Neural cell (in vitro differentiated cells): ENCODE results near the gene CTNNA1. TPM values are rescaled to one million over a fixed set of nuclear protein-coding genes. Genes with fewer than 3 reads are reported as not detected.

Source experiments
- H2AFZ ChIP-seq: fragments of 200-600, 300-800 bp; sonication (generic), shearing (Covaris generic); 2 replicates; pipeline ENCODE4 v1.6.0; 2014; ENCODE audit warnings: low read depth, mild to moderate bottlenecking, antibody characterized with exemption, low read length, moderate library complexity
- H3F3A ChIP-seq: fragments of 200-600 bp; shearing (Covaris generic); 2 replicates; pipeline ENCODE4 v1.6.1; 2016; ENCODE audit warnings: mild to moderate bottlenecking, moderate library complexity, mixed read lengths, antibody characterized with exemption, low read length; ENCODE audit not compliant: insufficient read depth, poor library complexity, severe bottlenecking
- H3K27ac ChIP-seq: fragments of 200-600, 300-800 bp; sonication (generic), shearing (Covaris generic); 2 replicates; pipeline ENCODE4 v1.5.1; 2014; ENCODE audit warnings: mild to moderate bottlenecking, low read length, moderate library complexity
- H3K27me3 ChIP-seq: fragments of 300-800, 200-600 bp; sonication (generic), shearing (Covaris generic); 2 replicates; pipeline ENCODE4 v1.6.0; 2014; ENCODE audit warnings: mild to moderate bottlenecking, low read depth, low read length, moderate library complexity; ENCODE audit not compliant: insufficient read depth
- H3K36me3 ChIP-seq: fragments of 300-800, 200-600 bp; sonication (generic), shearing (Covaris generic); 2 replicates; pipeline ENCODE4 v1.5.1; 2014; ENCODE audit warnings: mild to moderate bottlenecking, antibody characterized with exemption, low read length, moderate library complexity; ENCODE audit not compliant: insufficient read depth
- H3K4me2 ChIP-seq: fragments of 300-800, 200-600 bp; sonication (generic), shearing (Covaris generic); 2 replicates; pipeline ENCODE4 v1.6.0; 2014; ENCODE audit warnings: mild to moderate bottlenecking, low read length
- H3K4me3 ChIP-seq: fragments of 300-800, 200-600 bp; sonication (generic), shearing (Covaris generic); 2 replicates; pipeline ENCODE4 v1.5.1; 2014; ENCODE audit warnings: mild to moderate bottlenecking, low read length, moderate library complexity
- H3K79me2 ChIP-seq: fragments of 200-600 bp; shearing (Covaris generic); replicated peaks from 2 replicates; pipeline ENCODE4 v1.6.0; 2014; ENCODE audit warnings: mild to moderate bottlenecking, low read length, moderate library complexity; ENCODE audit not compliant: insufficient read depth
- H3K9ac ChIP-seq: fragments of 300-800, 200-600 bp; sonication (generic), shearing (Covaris generic); 2 replicates; pipeline ENCODE4 v1.6.1; 2016; ENCODE audit warnings: mild to moderate bottlenecking, low read length, mixed read lengths
- H3K9me2 ChIP-seq: fragments of 200-600 bp; shearing (Covaris generic); 2 replicates; pipeline ENCODE4 v1.6.1; 2016; ENCODE audit warnings: mild to moderate bottlenecking, low read length, mixed read lengths; ENCODE audit not compliant: insufficient read depth
- H3K9me3 ChIP-seq: fragments of 200-600, 300-800 bp; sonication (generic), shearing (Covaris generic); 2 replicates; pipeline ENCODE4 v1.6.1; 2016; ENCODE audit warnings: mild to moderate bottlenecking, mixed run types, low read length, moderate library complexity, mixed read lengths
- H4K20me1 ChIP-seq: fragments of 200-600 bp; shearing (Covaris generic); 2 replicates; pipeline ENCODE4 v1.6.1; 2016; ENCODE audit warnings: mild to moderate bottlenecking, mixed run types; ENCODE audit not compliant: insufficient read depth
- EP300 ChIP-seq: fragments of 450-650 bp; conservative IDR thresholded peaks from 2 replicates; pipeline ENCODE4 v1.6.1; 2014; ENCODE audit warnings: antibody characterized with exemption, mild to moderate bottlenecking, moderate library complexity; ENCODE audit not compliant: poor library complexity, severe bottlenecking
- EZH2 ChIP-seq: fragments of 200-600, 300-800 bp; shearing (Covaris generic), sonication (generic); IDR thresholded peaks from 2 replicates; pipeline ENCODE4 v1.6.1; 2014; ENCODE audit warnings: antibody characterized with exemption, low read length, borderline replicate concordance, mild to moderate bottlenecking; ENCODE audit not compliant: insufficient read depth, poor library complexity, severe bottlenecking
- MXI1 ChIP-seq: fragments of 450-650 bp; conservative IDR thresholded peaks from 2 replicates; pipeline ENCODE4 v1.6.1; 2014; ENCODE audit warnings: antibody characterized with exemption, mild to moderate bottlenecking; ENCODE audit not compliant: poor library complexity, severe bottlenecking
- POLR2AphosphoS5 ChIP-seq: IDR thresholded peaks from 2 replicates; pipeline ENCODE4 v1.6.1; 2012
- RAD21 ChIP-seq: fragments of 450-650 bp; conservative IDR thresholded peaks from 2 replicates; pipeline ENCODE4 v1.6.1; 2014; ENCODE audit warnings: antibody characterized with exemption, mild to moderate bottlenecking, moderate library complexity
- SMC3 ChIP-seq: fragments of 450-650 bp; conservative IDR thresholded peaks from 2 replicates; pipeline ENCODE4 v1.6.1; 2014; ENCODE audit warnings: antibody characterized with exemption, mild to moderate bottlenecking, moderate library complexity; ENCODE audit not compliant: poor library complexity
- TAF1 ChIP-seq: IDR thresholded peaks from 2 replicates; pipeline ENCODE4 v1.6.1; 2012; ENCODE audit warnings: low read depth
- polyA plus RNA-seq: library from polyadenylated mRNA; depleted of rRNA; stranded (reverse); fragments of >200 nt; gene quantifications from 2 replicates; pipeline ENCODE4 v1.2.3, GENCODE V29; 2014
- TF ChIP-seq, protein P1 (sequence below): IDR thresholded peaks from 2 replicates; pipeline ENCODE4 v1.6.1; 2012; ENCODE audit warnings: borderline replicate concordance
- TF ChIP-seq, protein P2 (sequence below): fragments of 450-650 bp; IDR thresholded peaks from 2 replicates; pipeline ENCODE4 v1.5.1; 2014; ENCODE audit warnings: antibody characterized with exemption, mild to moderate bottlenecking, moderate library complexity; ENCODE audit not compliant: poor library complexity, severe bottlenecking

The CTNNA1 gene
- polyA plus RNA-seq, 1 donor from 2014 or later: 87.9 TPM

- Histone ChIP-seq H3K27me3 (no peaks in the 10 kb centered on the region), H3F3A (no peaks in the 10 kb centered on the region), H3K9ac (no peak overlapping the region), H3K4me3 (no peak overlapping the region), H3K79me2 (no peaks in the 10 kb centered on the region), H3K9me2 (no peaks in the 10 kb centered on the region), H3K36me3 (no peaks in the 10 kb centered on the region), H3K27ac (no peak overlapping the region), H3K4me2 (no peak overlapping the region), H3K9me3 (no peaks in the 10 kb centered on the region), H2AFZ (no peak overlapping the region), H4K20me1 (no peaks in the 10 kb centered on the region)
- no peak for TF ChIP-seq EZH2
- no peak for TF ChIP-seq POLR2AphosphoS5
- TF ChIP-seq EP300: no peak
- TF ChIP-seq, protein P1, sequence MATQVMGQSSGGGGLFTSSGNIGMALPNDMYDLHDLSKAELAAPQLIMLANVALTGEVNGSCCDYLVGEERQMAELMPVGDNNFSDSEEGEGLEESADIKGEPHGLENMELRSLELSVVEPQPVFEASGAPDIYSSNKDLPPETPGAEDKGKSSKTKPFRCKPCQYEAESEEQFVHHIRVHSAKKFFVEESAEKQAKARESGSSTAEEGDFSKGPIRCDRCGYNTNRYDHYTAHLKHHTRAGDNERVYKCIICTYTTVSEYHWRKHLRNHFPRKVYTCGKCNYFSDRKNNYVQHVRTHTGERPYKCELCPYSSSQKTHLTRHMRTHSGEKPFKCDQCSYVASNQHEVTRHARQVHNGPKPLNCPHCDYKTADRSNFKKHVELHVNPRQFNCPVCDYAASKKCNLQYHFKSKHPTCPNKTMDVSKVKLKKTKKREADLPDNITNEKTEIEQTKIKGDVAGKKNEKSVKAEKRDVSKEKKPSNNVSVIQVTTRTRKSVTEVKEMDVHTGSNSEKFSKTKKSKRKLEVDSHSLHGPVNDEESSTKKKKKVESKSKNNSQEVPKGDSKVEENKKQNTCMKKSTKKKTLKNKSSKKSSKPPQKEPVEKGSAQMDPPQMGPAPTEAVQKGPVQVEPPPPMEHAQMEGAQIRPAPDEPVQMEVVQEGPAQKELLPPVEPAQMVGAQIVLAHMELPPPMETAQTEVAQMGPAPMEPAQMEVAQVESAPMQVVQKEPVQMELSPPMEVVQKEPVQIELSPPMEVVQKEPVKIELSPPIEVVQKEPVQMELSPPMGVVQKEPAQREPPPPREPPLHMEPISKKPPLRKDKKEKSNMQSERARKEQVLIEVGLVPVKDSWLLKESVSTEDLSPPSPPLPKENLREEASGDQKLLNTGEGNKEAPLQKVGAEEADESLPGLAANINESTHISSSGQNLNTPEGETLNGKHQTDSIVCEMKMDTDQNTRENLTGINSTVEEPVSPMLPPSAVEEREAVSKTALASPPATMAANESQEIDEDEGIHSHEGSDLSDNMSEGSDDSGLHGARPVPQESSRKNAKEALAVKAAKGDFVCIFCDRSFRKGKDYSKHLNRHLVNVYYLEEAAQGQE: no peak
- TF ChIP-seq, protein P2, sequence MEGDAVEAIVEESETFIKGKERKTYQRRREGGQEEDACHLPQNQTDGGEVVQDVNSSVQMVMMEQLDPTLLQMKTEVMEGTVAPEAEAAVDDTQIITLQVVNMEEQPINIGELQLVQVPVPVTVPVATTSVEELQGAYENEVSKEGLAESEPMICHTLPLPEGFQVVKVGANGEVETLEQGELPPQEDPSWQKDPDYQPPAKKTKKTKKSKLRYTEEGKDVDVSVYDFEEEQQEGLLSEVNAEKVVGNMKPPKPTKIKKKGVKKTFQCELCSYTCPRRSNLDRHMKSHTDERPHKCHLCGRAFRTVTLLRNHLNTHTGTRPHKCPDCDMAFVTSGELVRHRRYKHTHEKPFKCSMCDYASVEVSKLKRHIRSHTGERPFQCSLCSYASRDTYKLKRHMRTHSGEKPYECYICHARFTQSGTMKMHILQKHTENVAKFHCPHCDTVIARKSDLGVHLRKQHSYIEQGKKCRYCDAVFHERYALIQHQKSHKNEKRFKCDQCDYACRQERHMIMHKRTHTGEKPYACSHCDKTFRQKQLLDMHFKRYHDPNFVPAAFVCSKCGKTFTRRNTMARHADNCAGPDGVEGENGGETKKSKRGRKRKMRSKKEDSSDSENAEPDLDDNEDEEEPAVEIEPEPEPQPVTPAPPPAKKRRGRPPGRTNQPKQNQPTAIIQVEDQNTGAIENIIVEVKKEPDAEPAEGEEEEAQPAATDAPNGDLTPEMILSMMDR: no peak
- TF ChIP-seq SMC3: no peak
- no peak for TF ChIP-seq MXI1
- no peak for TF ChIP-seq TAF1
- no peak for TF ChIP-seq RAD21
Observed at GRCh38 chr5:138969323-138970002, 216.2 kb downstream of the CTNNA1 start.

DNA sequence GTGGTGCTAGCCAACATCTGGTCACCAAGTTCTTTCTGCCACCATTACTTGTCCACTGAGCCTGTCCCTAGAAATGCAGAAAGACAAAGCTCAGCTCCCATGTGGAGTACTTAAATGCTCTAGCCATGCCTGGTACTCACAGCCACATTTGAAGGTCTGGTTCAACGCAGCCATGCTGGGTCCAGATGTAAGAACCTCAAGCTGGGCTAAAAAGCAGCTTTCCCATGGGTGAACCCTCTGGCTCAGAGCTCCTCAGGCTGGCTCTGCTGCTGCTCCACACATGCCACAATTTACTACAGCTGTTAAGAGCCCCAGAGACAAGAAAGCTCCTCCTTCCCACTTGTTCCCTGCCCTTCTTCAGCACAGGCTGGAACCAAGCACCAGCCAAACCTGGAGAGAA is 219.0 kb downstream of the CTNNA1 start:
- no peaks in the 10 kb centered on the region for H3K79me2 ChIP-seq
- H3F3A ChIP-seq: no peaks in the 10 kb centered on the region
- H3K9me2 ChIP-seq: no peaks in the 10 kb centered on the region
- no peaks in the 10 kb centered on the region for H3K27me3 ChIP-seq
- H3K4me3 ChIP-seq: no peak overlapping the region
- H2AFZ ChIP-seq: no peak overlapping the region
- H3K9me3 ChIP-seq: no peaks in the 10 kb centered on the region
- no peak for TF ChIP-seq RAD21
- TF ChIP-seq, protein P1: no peak
- TF ChIP-seq EP300: no peak
- TF ChIP-seq, protein P2: no peak
- TF ChIP-seq EZH2: no peak
- no peak for TF ChIP-seq POLR2AphosphoS5
- no peak for TF ChIP-seq TAF1
- no peak for TF ChIP-seq MXI1
- no peak for TF ChIP-seq SMC3
- no peak overlapping the region for H3K4me2 ChIP-seq
- H3K9ac ChIP-seq: no peak overlapping the region
- no peaks in the 10 kb centered on the region for H4K20me1 ChIP-seq
- H3K36me3 ChIP-seq: no peaks in the 10 kb centered on the region
- no peak overlapping the region for H3K27ac ChIP-seq
